ENCODE results near the gene DLG5. TPM values are rescaled to one million over a fixed set of nuclear protein-coding genes. Genes with fewer than 3 reads are reported as not detected.

DLG5 gene
- total and polyA plus RNA-seq, 2 experiments from 2014 or later, result 4.4 to 27.9 TPM

DNA sequence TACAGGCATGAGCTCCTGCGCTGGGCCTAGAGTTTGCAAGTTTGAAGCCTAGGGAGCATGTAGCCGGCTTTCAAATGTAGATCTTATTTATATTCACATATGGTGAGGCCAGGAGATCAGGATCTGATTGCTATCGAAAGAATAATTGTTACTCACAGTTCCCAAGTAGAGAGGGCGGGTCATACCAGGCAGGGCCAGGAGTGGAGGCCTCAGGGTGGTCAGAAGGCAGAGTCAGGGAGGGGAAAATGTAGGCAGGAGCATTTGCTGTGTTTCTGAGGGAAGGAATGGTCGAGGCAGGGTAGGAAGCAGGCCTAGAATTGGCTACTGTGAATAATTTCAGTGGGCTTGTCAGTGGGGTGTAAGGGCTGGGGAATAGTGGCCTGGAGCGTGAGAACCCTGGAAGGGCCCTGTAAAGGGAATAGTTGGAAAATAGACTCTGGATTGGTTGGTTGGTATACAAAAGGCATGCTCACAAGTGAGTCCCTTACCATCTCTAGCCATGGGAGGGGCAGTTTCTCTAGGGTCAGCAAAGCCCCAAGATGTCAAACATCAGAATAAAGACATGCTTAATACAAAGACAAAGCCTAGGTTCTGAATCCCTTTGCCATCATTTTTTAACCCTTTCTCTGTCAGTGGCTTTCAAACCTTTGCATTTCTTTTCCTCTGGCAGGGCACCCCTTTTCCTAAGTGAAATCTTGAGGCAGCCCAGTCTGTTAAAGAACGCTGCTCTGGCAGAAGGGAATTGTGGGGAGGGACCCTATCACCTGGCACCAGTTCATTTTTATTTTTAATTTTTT lies 36.0 kb upstream of the DLG5 start:
- TF ChIP-seq EZH2phosphoT487 (IDR thresholded peaks at IDR 0.05; ENCODE audit: insufficient read depth, low read depth) (no peak), EZH2 (IDR thresholded peaks at IDR 0.05; ENCODE audit: insufficient read depth, poor library complexity, severe bottlenecking) (no peak)
- no peak overlapping the region for H3K27ac ChIP-seq
- DNase-seq, result no peak
- H3K9me2 ChIP-seq (ENCODE audit: insufficient read depth), result no peaks in the 10 kb centered on the region
- H3K4me3 ChIP-seq, result no peak overlapping the region
- no peaks in the 10 kb centered on the region for H3K36me3 ChIP-seq (ENCODE audit: low read depth)
- H3F3A ChIP-seq (ENCODE audit: insufficient read depth), result peaks cover 6% of the 10 kb centered on the region
- in situ Hi-C loops (cut with MboI), result no loop called here
- no peak overlapping the region for H2AFZ ChIP-seq
- H3K9ac ChIP-seq, result no peak overlapping the region
- H3K4me1 ChIP-seq (ENCODE audit: insufficient read depth), result peaks cover 13% of the 10 kb centered on the region
- H4K20me1 ChIP-seq (ENCODE audit: insufficient read depth), result no peaks in the 10 kb centered on the region
- H3K27me3 ChIP-seq (replicated peaks; ENCODE audit: insufficient read depth), result no peaks in the 10 kb centered on the region
- H3K79me2 ChIP-seq (ENCODE audit: insufficient read depth), result no peaks in the 10 kb centered on the region
- WGBS, 2 experiments (ENCODE audit: low coverage in 1 of 2, low lambda C conversion rate in 2 of 2, missing lambda C conversion rate in 2 of 2), result 93 to 94% methylated on average over 7 of the region's 7 CpGs
- H3K4me2 ChIP-seq (ENCODE audit: unreplicated experiment), result no peak overlapping the region
- H3K9me3 ChIP-seq (ENCODE audit: low read depth), result no peaks in the 10 kb centered on the region

DNA sequence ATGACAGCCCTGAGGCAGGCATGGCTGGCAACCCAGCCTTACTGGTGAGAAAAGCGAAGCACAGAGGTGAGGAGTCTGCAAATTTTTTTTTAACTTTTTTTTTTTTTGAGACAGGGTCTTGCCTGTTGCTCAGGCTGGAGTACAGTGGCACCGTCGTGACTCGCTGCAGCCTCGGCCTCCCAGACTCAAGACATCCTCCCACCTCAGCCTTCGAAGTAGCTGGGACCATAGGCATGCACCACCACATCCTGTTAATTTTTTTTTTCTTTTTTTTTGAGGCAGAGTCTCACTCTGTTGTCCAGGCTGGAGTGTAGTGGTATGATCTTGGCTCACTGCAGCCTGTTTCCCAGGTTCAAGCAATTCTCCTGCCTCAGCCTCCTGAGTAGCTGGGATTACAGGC lies 35.1 kb upstream of the DLG5 start:
- Histone ChIP-seq H3F3A (ENCODE audit: insufficient read depth) (peaks cover 6% of the 10 kb centered on the region), H3K4me1 (ENCODE audit: insufficient read depth) (peaks cover 13% of the 10 kb centered on the region), H3K4me2 (ENCODE audit: unreplicated experiment) (no peak overlapping the region), H3K27ac (no peak overlapping the region), H3K4me3 (no peak overlapping the region), H3K36me3 (ENCODE audit: low read depth) (no peaks in the 10 kb centered on the region), H2AFZ (no peak overlapping the region), H3K27me3 (replicated peaks; ENCODE audit: insufficient read depth) (no peaks in the 10 kb centered on the region), H3K9me3 (ENCODE audit: low read depth) (no peaks in the 10 kb centered on the region), H3K79me2 (ENCODE audit: insufficient read depth) (no peaks in the 10 kb centered on the region), H3K9ac (no peak overlapping the region), H3K9me2 (ENCODE audit: insufficient read depth) (no peaks in the 10 kb centered on the region), H4K20me1 (ENCODE audit: insufficient read depth) (no peaks in the 10 kb centered on the region)
- in situ Hi-C loops (cut with MboI), result no loop called here
- TF ChIP-seq EZH2phosphoT487 (IDR thresholded peaks at IDR 0.05; ENCODE audit: insufficient read depth, low read depth) (no peak), EZH2 (IDR thresholded peaks at IDR 0.05; ENCODE audit: insufficient read depth, poor library complexity, severe bottlenecking) (no peak)
- DNase-seq, result no peak
- 89 to 94% methylated on average over 5 to 6 of the region's 6 CpGs for WGBS, 2 experiments (ENCODE audit: low coverage in 1 of 2, low lambda C conversion rate in 2 of 2, missing lambda C conversion rate in 2 of 2)

DNA sequence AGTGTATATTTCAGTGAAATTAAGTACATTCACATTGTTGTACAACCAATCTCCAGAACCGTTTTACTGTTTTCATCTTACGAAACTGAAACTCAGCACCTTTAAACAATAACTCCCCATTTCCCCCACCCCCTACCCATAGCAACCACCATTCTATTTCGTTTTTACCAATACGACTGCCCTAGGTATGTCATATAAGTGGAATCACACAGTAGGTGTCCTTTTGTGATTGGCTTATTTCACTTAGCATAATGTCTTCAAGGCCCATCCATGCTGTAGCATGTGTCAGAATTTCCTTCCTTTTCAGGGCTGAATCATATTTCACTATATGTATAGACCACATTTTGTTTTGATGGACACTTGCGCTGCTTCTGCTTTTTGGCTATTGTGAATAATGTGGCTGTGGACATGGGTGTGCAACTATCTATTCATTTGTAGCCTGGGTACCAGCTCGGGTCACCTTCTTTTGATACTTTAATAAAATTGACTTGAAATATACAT lies 34.3 kb upstream of the DLG5 start:
- peaks cover 11% of the 10 kb centered on the region for H3K4me1 ChIP-seq (ENCODE audit: insufficient read depth)
- 94 to 96% methylated on average over 6 of the region's 6 CpGs for WGBS, 2 experiments (ENCODE audit: low coverage in 1 of 2, low lambda C conversion rate in 2 of 2, missing lambda C conversion rate in 2 of 2)
- H3K9me2 ChIP-seq (ENCODE audit: insufficient read depth), result no peaks in the 10 kb centered on the region
- no peaks in the 10 kb centered on the region for H3K27me3 ChIP-seq (replicated peaks; ENCODE audit: insufficient read depth)
- H3K27ac ChIP-seq, result no peak overlapping the region
- no peak overlapping the region for H3K4me2 ChIP-seq (ENCODE audit: unreplicated experiment)
- no peaks in the 10 kb centered on the region for H3K9me3 ChIP-seq (ENCODE audit: low read depth)
- no peak overlapping the region for H3K4me3 ChIP-seq
- no peaks in the 10 kb centered on the region for H3K36me3 ChIP-seq (ENCODE audit: low read depth)
- H3F3A ChIP-seq (ENCODE audit: insufficient read depth), result peaks cover 6% of the 10 kb centered on the region
- no peaks in the 10 kb centered on the region for H4K20me1 ChIP-seq (ENCODE audit: insufficient read depth)
- no peak for DNase-seq
- no peak overlapping the region for H3K9ac ChIP-seq
- H2AFZ ChIP-seq, result no peak overlapping the region
- TF ChIP-seq EZH2phosphoT487 (IDR thresholded peaks at IDR 0.05; ENCODE audit: insufficient read depth, low read depth), result no peak
- TF ChIP-seq EZH2 (IDR thresholded peaks at IDR 0.05; ENCODE audit: insufficient read depth, poor library complexity, severe bottlenecking), result no peak
- in situ Hi-C loops (cut with MboI), result no loop called here
- no peaks in the 10 kb centered on the region for H3K79me2 ChIP-seq (ENCODE audit: insufficient read depth)

DNA sequence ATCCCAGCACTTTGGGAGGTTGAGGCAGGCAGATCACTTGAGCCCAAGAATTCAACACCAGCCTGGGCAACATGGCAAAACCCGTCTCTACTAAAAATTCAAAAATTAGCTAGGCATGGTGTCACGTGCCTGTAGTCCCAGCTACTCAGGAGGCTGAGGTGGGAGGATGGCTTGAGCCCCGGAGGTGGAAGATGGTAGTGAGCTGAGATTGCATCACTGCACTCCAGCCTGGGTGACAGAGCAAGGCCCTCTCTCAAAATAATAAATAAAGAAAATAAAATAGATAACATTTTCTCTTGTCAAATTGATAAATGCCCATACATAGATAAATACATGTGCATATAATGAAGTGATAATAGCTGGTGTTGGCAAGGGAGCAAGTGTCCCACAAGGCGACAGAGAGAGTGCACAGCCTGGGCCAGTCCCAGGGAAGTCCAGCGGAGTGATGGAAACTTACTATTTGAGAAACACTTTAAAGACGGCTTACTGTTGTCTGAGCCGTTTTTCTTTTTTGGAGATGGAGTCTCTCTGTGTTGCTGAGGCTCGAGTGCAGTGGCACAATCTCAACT lies 33.4 kb upstream of the DLG5 start:
- Histone ChIP-seq H3K79me2 (ENCODE audit: insufficient read depth) (no peaks in the 10 kb centered on the region), H3K9me3 (ENCODE audit: low read depth) (no peaks in the 10 kb centered on the region), H3K27ac (no peak overlapping the region), H3K36me3 (ENCODE audit: low read depth) (no peaks in the 10 kb centered on the region), H3K9me2 (ENCODE audit: insufficient read depth) (no peaks in the 10 kb centered on the region), H3K27me3 (replicated peaks; ENCODE audit: insufficient read depth) (no peaks in the 10 kb centered on the region), H3K4me1 (ENCODE audit: insufficient read depth) (peaks cover 4% of the 10 kb centered on the region), H3K9ac (no peak overlapping the region), H2AFZ (no peak overlapping the region), H3K4me3 (no peak overlapping the region), H3K4me2 (ENCODE audit: unreplicated experiment) (no peak overlapping the region), H3F3A (ENCODE audit: insufficient read depth) (peaks cover 3% of the 10 kb centered on the region), H4K20me1 (ENCODE audit: insufficient read depth) (no peaks in the 10 kb centered on the region)
- DNase-seq, result no peak
- WGBS, 2 experiments (ENCODE audit: low coverage in 1 of 2, low lambda C conversion rate in 2 of 2, missing lambda C conversion rate in 2 of 2), result 76 to 78% methylated on average over 8 of the region's 8 CpGs
- TF ChIP-seq EZH2phosphoT487 (IDR thresholded peaks at IDR 0.05; ENCODE audit: insufficient read depth, low read depth) (no peak), EZH2 (IDR thresholded peaks at IDR 0.05; ENCODE audit: insufficient read depth, poor library complexity, severe bottlenecking) (no peak)
- in situ Hi-C loops (cut with MboI), result no loop called here
